ENCODE measurements around the gene GJB5.

DNA sequence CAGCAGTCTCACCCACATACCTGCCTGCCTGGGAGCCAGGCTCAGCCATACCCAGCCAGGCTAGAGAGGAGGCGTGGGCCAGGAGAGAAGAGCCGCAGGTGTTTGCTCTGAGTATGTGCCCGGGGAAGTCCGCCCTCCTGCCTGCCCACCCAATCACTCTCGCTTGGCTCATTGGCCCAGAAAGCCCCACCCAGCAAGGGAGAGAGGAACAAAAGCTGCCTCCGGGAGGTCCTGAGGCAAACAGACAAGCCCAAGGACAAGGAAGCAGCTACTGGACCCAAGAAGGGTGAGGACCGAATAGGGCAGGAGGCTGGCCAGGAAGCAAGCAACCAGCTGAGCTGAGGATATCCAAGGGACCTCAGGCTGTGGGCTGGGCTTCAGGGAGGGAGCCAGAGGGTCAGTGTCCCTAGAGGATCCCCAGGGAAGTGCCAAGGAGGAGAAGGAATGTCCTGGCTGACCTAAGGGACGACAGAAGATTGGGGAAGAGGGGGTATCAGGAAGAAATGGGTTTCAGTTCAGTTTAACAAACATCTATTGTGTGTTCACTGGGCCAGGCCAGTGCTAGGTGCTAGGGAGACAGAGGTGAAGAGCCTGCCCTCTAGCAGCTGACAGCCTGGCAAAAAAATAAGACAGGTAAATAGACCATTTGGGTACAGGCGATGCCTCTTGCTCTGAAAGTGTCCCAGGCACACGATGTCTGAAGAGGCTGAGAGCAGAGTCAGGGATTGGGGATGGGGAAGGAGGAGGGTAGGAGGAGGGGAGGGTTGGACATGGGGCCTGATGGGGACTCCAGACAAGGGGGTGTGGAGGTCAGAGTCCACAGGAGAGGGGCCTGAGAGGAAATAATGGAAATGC lies 4.9 kb downstream of the GJB5 start, which contains the start of gene GJB4:
- TF ChIP-seq POLR2A (IDR thresholded peaks at IDR 0.05): no peak
- TF ChIP-seq, protein P1, sequence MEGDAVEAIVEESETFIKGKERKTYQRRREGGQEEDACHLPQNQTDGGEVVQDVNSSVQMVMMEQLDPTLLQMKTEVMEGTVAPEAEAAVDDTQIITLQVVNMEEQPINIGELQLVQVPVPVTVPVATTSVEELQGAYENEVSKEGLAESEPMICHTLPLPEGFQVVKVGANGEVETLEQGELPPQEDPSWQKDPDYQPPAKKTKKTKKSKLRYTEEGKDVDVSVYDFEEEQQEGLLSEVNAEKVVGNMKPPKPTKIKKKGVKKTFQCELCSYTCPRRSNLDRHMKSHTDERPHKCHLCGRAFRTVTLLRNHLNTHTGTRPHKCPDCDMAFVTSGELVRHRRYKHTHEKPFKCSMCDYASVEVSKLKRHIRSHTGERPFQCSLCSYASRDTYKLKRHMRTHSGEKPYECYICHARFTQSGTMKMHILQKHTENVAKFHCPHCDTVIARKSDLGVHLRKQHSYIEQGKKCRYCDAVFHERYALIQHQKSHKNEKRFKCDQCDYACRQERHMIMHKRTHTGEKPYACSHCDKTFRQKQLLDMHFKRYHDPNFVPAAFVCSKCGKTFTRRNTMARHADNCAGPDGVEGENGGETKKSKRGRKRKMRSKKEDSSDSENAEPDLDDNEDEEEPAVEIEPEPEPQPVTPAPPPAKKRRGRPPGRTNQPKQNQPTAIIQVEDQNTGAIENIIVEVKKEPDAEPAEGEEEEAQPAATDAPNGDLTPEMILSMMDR (IDR thresholded peaks at IDR 0.05): no peak
